ENCODE measurements around the gene SPANXN2. TPM values are rescaled to one million over a fixed set of nuclear protein-coding genes. Genes with fewer than 3 reads are reported as not detected.
"Not testable (repeated sequence)": the region's sequence is repeated elsewhere in the genome, so short reads cannot be mapped to it uniquely, and the experiment has no call there.

SPANXN2 gene
- not detected in 2 replicates for total RNA-seq (2012; rRNA removed)

- H3K4me3 ChIP-seq (ENCODE audit: low read length); H3K27me3 ChIP-seq (ENCODE audit: control insufficient read depth, insufficient read depth, low read length); H3K4me2 ChIP-seq (ENCODE audit: low read length); H3K36me3 ChIP-seq (ENCODE audit: insufficient read depth, low read length); H3K9me3 ChIP-seq (replicated peaks; ENCODE audit: low read length); H3K9ac ChIP-seq (ENCODE audit: low read depth, low read length); H3K4me1 ChIP-seq (ENCODE audit: control insufficient read depth, insufficient read depth, low read length): not testable (repeated sequence)
Observed at GRCh38 chrX:143720652-143721051, at the start of gene SPANXN2. TSS of gene SPANXN2 (minus strand) at chrX:143720752. CDS start at chrX:143720668, 84 bp downstream.

GRCh38 chrX:143768976-143769375, 48.4 kb upstream of the SPANXN2 start:
- Histone ChIP-seq H3K27me3 (ENCODE audit: control insufficient read depth, insufficient read depth, low read length) (no peaks in the 10 kb centered on the region), H3K4me1 (ENCODE audit: control insufficient read depth, insufficient read depth, low read length) (no peaks in the 10 kb centered on the region), H3K36me3 (ENCODE audit: insufficient read depth, low read length) (no peaks in the 10 kb centered on the region), H3K4me2 (ENCODE audit: low read length) (no peak overlapping the region), H3K9ac (ENCODE audit: low read depth, low read length) (no peak overlapping the region), H3K9me3 (replicated peaks; ENCODE audit: low read length) (no peaks in the 10 kb centered on the region), H3K4me3 (ENCODE audit: low read length) (no peak overlapping the region)

- H3K4me2 ChIP-seq (ENCODE audit: low read length); H3K27me3 ChIP-seq (ENCODE audit: control insufficient read depth, insufficient read depth, low read length); H3K4me3 ChIP-seq (ENCODE audit: low read length); H3K9me3 ChIP-seq (replicated peaks; ENCODE audit: low read length); H3K4me1 ChIP-seq (ENCODE audit: control insufficient read depth, insufficient read depth, low read length); H3K9ac ChIP-seq (ENCODE audit: low read depth, low read length); H3K36me3 ChIP-seq (ENCODE audit: insufficient read depth, low read length): not testable (repeated sequence)
Observed at GRCh38 chrX:143767789-143768188, 47.2 kb upstream of the SPANXN2 start.

GRCh38 chrX:143757887-143758286, 37.3 kb upstream of the SPANXN2 start:
- H3K36me3 ChIP-seq (ENCODE audit: insufficient read depth, low read length) = no peaks in the 10 kb centered on the region
- no peak overlapping the region for H3K9ac ChIP-seq (ENCODE audit: low read depth, low read length)
- H3K9me3 ChIP-seq (replicated peaks; ENCODE audit: low read length) = no peaks in the 10 kb centered on the region
- H3K4me2 ChIP-seq (ENCODE audit: low read length) = no peak overlapping the region
- H3K4me1 ChIP-seq (ENCODE audit: control insufficient read depth, insufficient read depth, low read length) = no peaks in the 10 kb centered on the region
- H3K4me3 ChIP-seq (ENCODE audit: low read length) = no peak overlapping the region
- no peaks in the 10 kb centered on the region for H3K27me3 ChIP-seq (ENCODE audit: control insufficient read depth, insufficient read depth, low read length)

GRCh38 chrX:143757375-143757774, 36.8 kb upstream of the SPANXN2 start:
- no peaks in the 10 kb centered on the region for H3K4me1 ChIP-seq (ENCODE audit: control insufficient read depth, insufficient read depth, low read length)
- H3K4me2 ChIP-seq (ENCODE audit: low read length) = no peak overlapping the region
- H3K4me3 ChIP-seq (ENCODE audit: low read length) = no peak overlapping the region
- H3K27me3 ChIP-seq (ENCODE audit: control insufficient read depth, insufficient read depth, low read length) = no peaks in the 10 kb centered on the region
- H3K9me3 ChIP-seq (replicated peaks; ENCODE audit: low read length) = no peaks in the 10 kb centered on the region
- H3K9ac ChIP-seq (ENCODE audit: low read depth, low read length) = no peak overlapping the region
- no peaks in the 10 kb centered on the region for H3K36me3 ChIP-seq (ENCODE audit: insufficient read depth, low read length)

- no peak overlapping the region for H3K4me3 ChIP-seq (ENCODE audit: low read length)
- no peak overlapping the region for H3K4me2 ChIP-seq (ENCODE audit: low read length)
- H3K36me3 ChIP-seq (ENCODE audit: insufficient read depth, low read length) = no peaks in the 10 kb centered on the region
- no peaks in the 10 kb centered on the region for H3K9me3 ChIP-seq (replicated peaks; ENCODE audit: low read length)
- no peaks in the 10 kb centered on the region for H3K4me1 ChIP-seq (ENCODE audit: control insufficient read depth, insufficient read depth, low read length)
- H3K9ac ChIP-seq (ENCODE audit: low read depth, low read length) = no peak overlapping the region
- H3K27me3 ChIP-seq (ENCODE audit: control insufficient read depth, insufficient read depth, low read length) = no peaks in the 10 kb centered on the region
Observed at GRCh38 chrX:143754183-143754582, 33.6 kb upstream of the SPANXN2 start.

- H3K9ac ChIP-seq (ENCODE audit: low read depth, low read length) = no peak overlapping the region
- no peaks in the 10 kb centered on the region for H3K36me3 ChIP-seq (ENCODE audit: insufficient read depth, low read length)
- no peak overlapping the region for H3K4me3 ChIP-seq (ENCODE audit: low read length)
- H3K9me3 ChIP-seq (replicated peaks; ENCODE audit: low read length) = peaks cover 5% of the 10 kb centered on the region
- no peaks in the 10 kb centered on the region for H3K27me3 ChIP-seq (ENCODE audit: control insufficient read depth, insufficient read depth, low read length)
- H3K4me1 ChIP-seq (ENCODE audit: control insufficient read depth, insufficient read depth, low read length) = no peaks in the 10 kb centered on the region
- H3K4me2 ChIP-seq (ENCODE audit: low read length) = no peak overlapping the region
Observed at GRCh38 chrX:143733866-143734265, 13.3 kb upstream of the SPANXN2 start.

GRCh38 chrX:143726296-143726695, 5.7 kb upstream of the SPANXN2 start:
- H3K9me3 ChIP-seq (replicated peaks; ENCODE audit: low read length) = no peaks in the 10 kb centered on the region
- H3K9ac ChIP-seq (ENCODE audit: low read depth, low read length) = no peak overlapping the region
- no peaks in the 10 kb centered on the region for H3K36me3 ChIP-seq (ENCODE audit: insufficient read depth, low read length)
- H3K4me1 ChIP-seq (ENCODE audit: control insufficient read depth, insufficient read depth, low read length) = no peaks in the 10 kb centered on the region
- no peak overlapping the region for H3K4me2 ChIP-seq (ENCODE audit: low read length)
- H3K27me3 ChIP-seq (ENCODE audit: control insufficient read depth, insufficient read depth, low read length) = no peaks in the 10 kb centered on the region
- H3K4me3 ChIP-seq (ENCODE audit: low read length) = no peak overlapping the region

- H3K4me2 ChIP-seq (ENCODE audit: low read length) = no peak overlapping the region
- H3K4me1 ChIP-seq (ENCODE audit: control insufficient read depth, insufficient read depth, low read length) = no peaks in the 10 kb centered on the region
- no peak overlapping the region for H3K9ac ChIP-seq (ENCODE audit: low read depth, low read length)
- no peaks in the 10 kb centered on the region for H3K36me3 ChIP-seq (ENCODE audit: insufficient read depth, low read length)
- no peak overlapping the region for H3K4me3 ChIP-seq (ENCODE audit: low read length)
- no peaks in the 10 kb centered on the region for H3K27me3 ChIP-seq (ENCODE audit: control insufficient read depth, insufficient read depth, low read length)
- H3K9me3 ChIP-seq (replicated peaks; ENCODE audit: low read length) = peaks cover 4% of the 10 kb centered on the region
Observed at GRCh38 chrX:143701460-143701859, 19.1 kb downstream of the SPANXN2 start.

- Histone ChIP-seq H3K4me1 (ENCODE audit: control insufficient read depth, insufficient read depth, low read length) (no peaks in the 10 kb centered on the region), H3K4me3 (ENCODE audit: low read length) (no peak overlapping the region), H3K27me3 (ENCODE audit: control insufficient read depth, insufficient read depth, low read length) (no peaks in the 10 kb centered on the region), H3K9ac (ENCODE audit: low read depth, low read length) (no peak overlapping the region), H3K36me3 (ENCODE audit: insufficient read depth, low read length) (no peaks in the 10 kb centered on the region), H3K9me3 (replicated peaks; ENCODE audit: low read length) (no peaks in the 10 kb centered on the region), H3K4me2 (ENCODE audit: low read length) (no peak overlapping the region)
Observed at GRCh38 chrX:143694885-143695284, 25.7 kb downstream of the SPANXN2 start.

GRCh38 chrX:143683486-143683885, 37.1 kb downstream of the SPANXN2 start:
- no peaks in the 10 kb centered on the region for H3K4me1 ChIP-seq (ENCODE audit: control insufficient read depth, insufficient read depth, low read length)
- H3K36me3 ChIP-seq (ENCODE audit: insufficient read depth, low read length) = no peaks in the 10 kb centered on the region
- H3K27me3 ChIP-seq (ENCODE audit: control insufficient read depth, insufficient read depth, low read length) = no peaks in the 10 kb centered on the region
- no peak overlapping the region for H3K4me3 ChIP-seq (ENCODE audit: low read length)
- H3K4me2 ChIP-seq (ENCODE audit: low read length) = no peak overlapping the region
- no peaks in the 10 kb centered on the region for H3K9me3 ChIP-seq (replicated peaks; ENCODE audit: low read length)
- no peak overlapping the region for H3K9ac ChIP-seq (ENCODE audit: low read depth, low read length)

GRCh38 chrX:143674926-143675325, 45.6 kb downstream of the SPANXN2 start:
- H3K4me1 ChIP-seq (ENCODE audit: control insufficient read depth, insufficient read depth, low read length) = no peaks in the 10 kb centered on the region
- no peak overlapping the region for H3K4me3 ChIP-seq (ENCODE audit: low read length)
- H3K4me2 ChIP-seq (ENCODE audit: low read length) = no peak overlapping the region
- no peaks in the 10 kb centered on the region for H3K9me3 ChIP-seq (replicated peaks; ENCODE audit: low read length)
- H3K27me3 ChIP-seq (ENCODE audit: control insufficient read depth, insufficient read depth, low read length) = no peaks in the 10 kb centered on the region
- H3K36me3 ChIP-seq (ENCODE audit: insufficient read depth, low read length) = no peaks in the 10 kb centered on the region
- no peak overlapping the region for H3K9ac ChIP-seq (ENCODE audit: low read depth, low read length)

Data from skeletal muscle satellite cell (primary cell).